Measurements from ENCODE around the gene ACTL7B.

DNA sequence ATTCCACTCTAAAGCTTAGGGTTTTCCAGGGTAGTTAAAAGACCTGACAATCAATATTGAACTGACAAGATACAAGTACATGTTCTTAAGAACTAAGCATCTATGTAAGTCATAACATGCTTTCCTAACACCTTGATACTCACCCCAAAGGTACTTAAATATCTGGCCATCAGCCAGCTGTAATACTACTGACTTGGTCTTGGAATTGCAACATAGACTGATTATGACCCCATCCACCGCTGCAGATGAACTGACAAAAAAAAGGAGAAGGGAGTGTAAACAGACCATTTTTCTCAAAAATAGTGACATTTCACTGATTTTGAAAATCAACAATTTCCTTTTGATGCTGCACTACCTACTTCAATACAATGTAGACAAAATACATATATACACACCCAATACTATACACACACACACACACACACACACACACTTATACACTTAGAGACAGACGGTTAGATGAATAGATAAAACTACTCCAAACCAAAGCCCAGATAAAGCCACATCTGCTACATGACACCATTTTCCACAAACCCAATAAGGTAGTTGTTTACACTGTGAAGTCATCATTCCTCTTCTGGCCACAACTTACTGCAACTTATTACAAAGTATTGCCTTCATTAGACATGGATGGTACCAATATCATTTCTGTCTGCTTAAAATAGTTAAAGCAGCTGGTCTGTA, 47.8 kb upstream of the ACTL7B start:
- TF ChIP-seq POLR2AphosphoS5 (IDR thresholded peaks at IDR 0.05; ENCODE audit: low read depth, low read length), result no peak
- no peak for TF ChIP-seq TEAD4 (IDR thresholded peaks at IDR 0.05; ENCODE audit: low read depth, low read length)
